CD4-positive, alpha-beta T cell treated with Interleukin-1 beta for 1 hour (primary cell): ENCODE results near the gene APBA3.
"Not testable (repeated sequence)": the region's sequence is repeated elsewhere in the genome, so short reads cannot be mapped to it uniquely, and the experiment has no call there.

ENCODE experiments used
- DNase-seq, 2 donors: peaks; one replicate each; pipeline ENCODE4 v3.0.0-alpha.2; 2020 to 2022

Gene APBA3

GRCh38 chr19:3771000-3771905 is 9.8 kb upstream of the APBA3 start:
- DNase-seq = no peak

DNA sequence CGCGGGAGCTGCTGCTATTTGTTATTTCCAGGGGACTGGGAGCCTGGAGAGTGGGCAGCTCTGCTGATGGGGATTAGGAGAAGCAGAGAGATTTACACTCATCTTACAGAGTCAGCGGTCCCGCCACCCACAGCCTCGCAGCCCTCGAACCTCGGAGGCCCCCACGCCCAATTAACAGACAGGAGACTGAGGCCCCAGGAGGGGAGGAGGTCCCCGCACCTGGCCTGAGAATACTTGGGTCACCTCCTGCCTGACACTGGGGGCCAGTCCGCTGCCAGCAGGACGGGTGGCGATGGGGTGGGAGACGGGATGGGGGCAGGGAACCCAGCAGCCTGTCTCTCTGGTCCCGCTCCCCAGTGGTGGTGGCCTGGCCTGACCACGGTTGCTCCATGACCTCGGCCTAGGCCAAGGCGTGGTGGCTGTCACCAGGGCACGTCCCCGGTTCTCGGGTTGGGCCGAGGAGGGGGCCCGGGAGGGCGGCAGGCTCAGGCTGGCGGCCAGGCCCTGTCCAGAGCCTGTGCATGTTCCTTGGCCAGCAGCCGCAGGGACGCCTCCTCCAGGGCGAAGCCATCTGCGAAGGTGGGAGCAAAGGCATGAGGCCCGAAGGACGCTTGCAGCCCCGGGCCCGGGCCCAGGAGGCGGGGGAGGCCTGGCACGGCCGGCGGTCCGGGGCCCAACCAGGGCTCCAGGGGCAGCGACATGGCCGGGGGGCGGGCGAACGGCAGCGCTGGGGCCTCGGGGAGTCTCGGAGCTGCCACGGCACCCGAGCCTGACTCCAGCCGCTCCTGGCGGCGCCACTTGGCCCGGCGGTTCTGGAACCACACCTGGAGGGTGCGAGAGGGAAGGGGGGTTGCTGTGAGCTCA is 8.9 kb upstream of the APBA3 start:
- DNase-seq = no peak

DNA sequence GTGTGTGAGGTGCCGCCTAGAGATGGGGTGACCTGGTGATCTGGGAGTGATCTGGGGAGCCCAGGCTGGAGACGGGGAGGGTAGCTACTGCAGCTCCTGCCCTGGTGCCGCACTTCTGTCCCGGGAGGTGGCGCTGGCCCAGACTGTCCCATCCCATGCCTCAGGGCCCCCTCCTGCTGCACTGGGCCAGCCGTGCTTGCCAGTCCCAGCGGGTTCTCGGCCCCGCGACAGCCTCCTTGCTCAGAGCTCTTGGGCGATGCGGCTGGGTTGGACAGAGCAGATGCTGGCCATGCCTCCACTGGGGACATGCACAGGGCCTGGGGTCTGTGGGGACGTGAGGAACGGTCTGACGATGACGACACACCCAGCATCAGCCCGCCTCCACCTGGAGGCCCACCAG is 8.0 kb upstream of the APBA3 start:
- DNase-seq = no peak

DNA sequence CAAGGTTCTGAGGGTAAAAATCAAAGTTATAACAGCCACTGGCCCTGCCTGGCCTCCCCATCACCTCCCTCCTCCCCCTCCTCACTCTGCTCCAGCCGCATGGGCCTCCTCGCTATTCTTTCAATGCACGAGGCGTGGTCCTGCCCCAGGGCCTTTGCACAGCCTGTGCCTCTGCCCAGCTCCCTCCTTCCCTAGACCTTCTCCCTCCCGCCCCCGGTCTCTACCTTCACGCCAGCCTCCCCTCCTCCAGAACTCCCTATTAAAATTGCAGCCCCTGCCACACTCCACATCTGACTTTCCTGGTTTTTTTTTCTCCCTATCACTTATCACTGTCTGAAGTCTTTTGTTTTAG is 7.2 kb upstream of the APBA3 start:
- no peak for DNase-seq

DNA sequence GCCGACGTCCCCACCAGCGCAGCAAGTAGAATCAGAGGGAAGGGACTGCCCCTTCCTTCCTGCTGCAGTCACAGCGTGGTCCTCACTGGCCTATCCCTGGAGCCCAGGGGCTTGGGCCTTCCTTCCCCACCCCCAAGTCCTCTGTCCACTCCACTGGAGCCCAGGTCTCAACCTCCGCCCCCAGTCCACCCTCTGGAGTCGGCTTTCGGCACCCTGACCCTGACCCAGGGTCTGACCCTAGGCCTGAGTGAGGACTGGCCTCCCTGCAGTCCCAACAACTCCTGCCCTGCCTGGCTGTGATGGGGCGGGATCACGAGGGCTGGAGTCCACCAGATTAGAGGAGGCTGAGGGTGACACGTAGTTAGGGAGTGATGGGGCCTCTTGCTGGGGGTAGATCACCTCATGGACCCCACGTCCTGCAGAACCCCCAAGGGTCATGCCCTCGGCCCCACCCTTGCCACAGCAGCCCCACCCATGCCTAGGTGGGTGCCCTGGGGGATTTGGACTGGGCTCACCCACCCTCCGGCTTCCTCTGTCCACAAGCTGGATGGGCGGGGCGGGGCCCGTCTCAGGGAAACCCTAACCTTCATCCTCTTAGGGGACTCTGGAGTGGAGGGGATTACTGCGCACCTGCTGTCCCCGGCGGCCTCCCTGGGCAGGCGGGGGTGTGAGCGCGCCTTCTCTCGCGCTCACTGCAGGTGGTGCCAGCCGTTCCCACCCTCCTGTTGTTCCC is 6.7 kb upstream of the APBA3 start:
- DNase-seq = no peak

- no peak for DNase-seq
Measured at GRCh38 chr19:3767050-3767449, 5.6 kb upstream of the APBA3 start.

DNA sequence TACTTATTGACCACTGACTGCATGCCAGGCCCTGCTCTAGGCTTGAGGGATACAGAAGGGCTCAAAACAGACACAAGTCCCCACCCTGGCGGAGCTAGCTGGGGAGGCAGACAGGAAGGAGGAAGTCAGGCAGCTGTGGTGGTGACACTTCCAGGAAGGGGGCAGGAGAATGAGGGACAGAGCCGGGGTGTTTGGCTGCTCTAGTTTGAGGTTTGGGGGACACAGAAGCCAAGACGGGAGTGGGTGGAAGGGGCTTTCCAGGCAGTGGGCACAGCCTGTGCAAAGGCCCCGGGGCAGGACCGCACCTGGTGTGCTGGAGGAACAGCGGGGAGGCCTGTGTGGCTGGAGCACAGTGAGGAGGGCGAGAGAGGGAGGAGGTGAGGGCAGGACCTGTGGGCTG is 5.0 kb upstream of the APBA3 start:
- no peak for DNase-seq

GRCh38 chr19:3765757-3766156 is 4.3 kb upstream of the APBA3 start:
- not testable (repeated sequence) for DNase-seq

DNA sequence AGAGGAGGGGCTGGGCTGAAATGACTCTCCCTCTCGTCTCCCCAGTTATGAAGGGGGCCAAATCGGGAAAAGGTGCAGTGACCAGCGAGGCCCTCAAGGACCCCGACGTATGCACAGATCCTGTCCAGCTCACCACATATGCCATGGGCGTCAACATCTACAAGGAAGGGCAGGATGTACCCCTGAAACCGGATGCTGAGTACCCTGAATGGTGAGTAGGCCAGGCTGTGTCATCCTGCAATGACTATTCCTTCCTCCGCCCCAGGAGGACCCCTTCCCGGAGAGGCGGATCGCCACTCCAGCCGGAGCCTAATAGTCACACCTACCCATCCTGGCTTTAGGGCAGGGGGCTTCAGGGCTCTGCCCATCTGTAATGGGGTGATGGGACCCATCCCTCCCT is 3.6 kb upstream of the APBA3 start:
- no peak for DNase-seq

DNA sequence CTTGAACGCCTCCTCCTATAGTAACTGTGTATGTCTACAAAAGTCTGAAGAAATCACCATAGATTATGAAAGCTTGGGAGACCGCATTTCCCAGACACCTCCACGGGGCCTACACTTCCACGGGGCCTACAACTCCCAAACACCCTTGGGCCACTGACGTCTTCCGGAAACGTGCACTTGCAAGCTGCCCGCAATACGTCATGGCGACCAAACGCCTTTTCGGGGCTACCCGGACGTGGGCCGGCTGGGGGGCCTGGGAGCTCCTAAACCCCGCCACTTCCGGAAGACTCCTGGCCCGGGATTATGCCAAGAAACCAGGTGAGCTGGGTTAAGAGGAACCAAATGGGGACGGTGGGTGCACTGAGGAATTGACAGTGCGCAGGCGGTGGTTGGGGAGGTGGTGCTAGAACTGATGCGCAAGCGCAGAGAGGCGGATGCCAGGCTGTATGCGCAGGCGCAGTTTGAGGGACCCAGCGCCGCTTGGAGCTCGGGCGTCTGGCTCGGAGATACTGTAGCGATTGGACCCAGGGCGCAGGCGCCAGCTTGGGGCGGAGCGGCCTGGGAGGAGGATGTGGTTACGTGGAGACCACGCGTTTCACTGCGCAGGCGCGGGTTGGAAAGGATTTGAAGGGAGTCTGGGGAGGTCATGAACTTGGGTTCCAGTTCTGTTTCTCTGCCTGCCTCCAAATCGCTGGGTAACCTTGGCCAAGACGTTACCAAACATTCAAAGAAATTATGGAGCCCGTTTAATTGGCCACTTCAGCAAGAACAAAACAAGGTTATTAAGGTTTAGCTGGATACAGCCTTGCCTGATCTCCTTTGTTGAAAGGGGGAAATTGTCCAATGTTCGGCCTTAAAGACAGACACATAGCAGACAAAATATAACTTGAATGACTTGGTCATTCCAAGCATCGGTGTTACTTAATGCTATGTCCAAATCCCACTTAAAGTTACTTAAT is 1.3 kb upstream of the APBA3 start, which contains the start of gene MRPL54:
TSS of gene MRPL54 (plus strand) at position 182 of the 959 bp plus-strand sequence. CDS start at position 201, 19 bp downstream.
- DNase-seq = peak; percentile 99 to 100

GRCh38 chr19:3762130-3762473 is 610 bp upstream of the APBA3 start:
- DNase-seq = no peak

DNA sequence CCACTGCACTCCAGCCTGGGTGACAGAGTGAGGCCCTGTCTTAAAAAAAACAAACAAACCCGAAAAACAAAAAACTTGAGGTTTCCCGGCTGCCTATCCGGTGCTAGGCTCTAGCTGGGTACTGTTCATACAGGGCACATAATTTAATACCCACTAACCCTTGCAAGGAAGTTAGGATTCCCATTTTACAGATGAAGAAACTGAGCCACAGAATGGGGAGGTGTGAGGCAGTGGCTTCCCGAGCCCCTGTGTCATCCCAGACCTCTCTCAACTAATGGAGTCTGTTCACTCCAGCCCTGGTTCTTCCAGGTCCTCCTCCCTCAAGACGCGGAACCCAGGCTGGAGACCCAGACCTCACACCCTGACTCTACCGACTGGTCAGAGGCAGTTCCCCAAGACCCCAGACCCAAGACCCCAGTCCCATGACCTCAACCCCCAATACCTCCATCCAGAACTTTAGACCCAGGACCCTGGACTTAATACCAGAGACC is 576 bp downstream of the APBA3 start:
- DNase-seq = peak; percentile 19 to 56

DNA sequence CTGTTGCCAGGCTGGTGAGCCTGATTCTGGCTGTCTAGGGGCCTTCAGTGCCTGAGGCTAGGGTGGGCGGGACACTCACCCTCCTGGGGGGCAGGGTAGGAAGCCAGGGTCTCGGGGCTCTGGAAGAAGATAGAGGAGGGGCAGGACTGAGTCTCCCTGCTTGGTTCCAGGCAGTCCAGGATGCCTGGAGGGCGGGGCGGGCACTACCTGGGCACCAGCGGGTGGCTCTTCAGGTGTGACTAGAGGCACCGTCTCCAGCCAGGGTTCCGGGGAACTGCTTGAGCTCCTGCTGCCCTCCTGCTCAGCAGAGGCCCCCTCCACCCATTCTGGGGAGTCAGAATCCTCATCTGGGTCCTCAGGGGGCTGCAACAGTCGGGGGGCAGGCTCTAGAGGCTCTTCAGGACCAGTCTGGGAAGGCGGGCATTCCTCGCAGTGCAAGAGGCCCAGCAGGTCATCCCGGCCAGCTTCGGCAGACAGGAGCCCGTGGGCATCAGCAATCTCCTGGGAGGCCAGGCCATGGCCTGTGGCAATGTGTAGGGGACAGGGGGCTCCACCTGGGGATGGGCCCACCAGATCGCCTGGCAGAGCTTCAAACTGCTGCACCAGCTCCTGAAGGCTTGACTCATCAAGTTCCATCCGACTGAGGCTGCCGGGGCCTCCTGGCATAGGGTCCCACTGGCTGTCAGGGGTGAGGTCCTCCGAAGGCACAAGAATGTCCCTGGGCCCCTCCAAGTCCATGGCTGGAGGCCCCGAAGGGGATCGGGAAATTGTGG is 1.8 kb downstream of the APBA3 start:
- DNase-seq = no peak

DNA sequence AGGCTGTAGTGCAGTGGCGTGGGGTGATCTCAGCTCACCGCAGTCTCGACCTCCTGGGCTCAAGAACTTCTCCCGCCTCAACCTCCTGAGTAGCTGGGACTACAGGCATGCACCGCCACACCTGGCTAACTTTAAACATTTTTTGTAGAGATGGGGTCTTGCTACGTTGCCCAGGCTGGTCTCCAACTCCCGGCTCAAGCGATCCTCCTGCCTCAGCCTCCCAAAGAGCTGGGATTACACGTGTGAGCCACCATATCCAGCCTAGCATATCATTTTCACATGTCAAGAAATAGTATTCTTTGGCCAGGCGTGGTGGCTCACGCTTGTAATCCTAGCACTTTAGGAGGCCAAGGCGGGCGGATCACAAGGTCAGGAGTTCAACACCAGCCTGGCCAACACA is 3.2 kb downstream of the APBA3 start:
- DNase-seq = not testable (repeated sequence)

DNA sequence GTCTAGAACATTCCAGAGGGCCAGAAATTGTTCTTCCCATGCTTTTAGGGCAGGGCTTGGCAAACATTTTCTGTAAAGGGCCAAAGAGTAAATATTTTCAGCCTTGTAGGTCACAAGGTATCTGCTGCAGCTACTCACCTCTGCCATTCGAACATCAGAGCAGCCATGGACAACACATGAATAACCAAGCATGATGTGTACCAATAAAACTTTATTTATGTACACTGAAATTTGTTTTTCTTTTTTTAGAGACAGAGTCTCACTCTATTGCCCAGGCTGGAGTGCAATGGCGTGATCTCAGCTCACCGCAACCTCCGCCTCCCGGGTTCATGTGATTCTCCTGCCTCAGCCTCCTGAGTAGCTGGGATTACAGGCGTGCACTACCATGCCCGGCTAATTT is 3.8 kb downstream of the APBA3 start:
- not testable (repeated sequence) for DNase-seq

DNA sequence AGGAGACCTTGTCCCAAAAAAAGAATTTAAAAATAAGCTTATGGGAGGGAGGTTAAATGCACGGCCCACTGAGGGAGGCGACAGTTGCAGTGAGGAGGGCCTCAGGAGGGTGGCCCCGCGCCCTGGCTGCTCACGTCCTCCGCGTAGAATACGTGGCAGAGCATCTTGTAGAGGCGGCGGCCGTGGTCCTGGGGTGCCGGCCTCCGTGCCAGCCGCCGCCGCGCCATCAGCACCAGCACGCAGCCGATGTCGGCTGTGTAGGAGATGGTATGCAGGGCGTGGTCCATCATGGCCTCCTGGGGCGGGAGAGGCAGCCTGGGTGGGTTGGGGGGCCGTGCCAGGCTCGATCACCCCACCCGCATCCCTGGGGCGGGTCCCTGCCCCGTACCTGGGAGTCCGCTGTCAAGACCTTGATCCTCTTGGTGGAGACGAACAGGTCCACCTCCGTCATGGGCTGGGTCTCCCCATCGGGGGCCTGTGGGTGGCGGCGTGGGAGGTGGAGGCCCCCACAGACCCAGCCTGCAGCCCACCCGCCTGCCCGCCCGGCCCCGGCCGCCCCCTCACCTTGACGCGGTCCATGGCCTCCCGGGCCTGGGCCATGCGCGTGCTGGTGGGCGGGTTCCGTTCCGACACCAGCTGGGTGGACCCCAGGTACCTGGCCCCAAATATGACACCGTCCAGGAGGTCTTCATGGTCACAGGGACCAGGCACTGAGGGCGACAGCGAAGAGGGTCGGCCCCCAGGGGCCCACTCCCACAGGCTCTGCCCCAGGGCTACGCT is 7.7 kb downstream of the APBA3 start:
- DNase-seq = no peak

GRCh38 chr19:3752492-3752891 is 9.0 kb downstream of the APBA3 start:
- DNase-seq = no peak

- no peak for DNase-seq
Measured at GRCh38 chr19:3751236-3751635, 10.3 kb downstream of the APBA3 start.

DNA sequence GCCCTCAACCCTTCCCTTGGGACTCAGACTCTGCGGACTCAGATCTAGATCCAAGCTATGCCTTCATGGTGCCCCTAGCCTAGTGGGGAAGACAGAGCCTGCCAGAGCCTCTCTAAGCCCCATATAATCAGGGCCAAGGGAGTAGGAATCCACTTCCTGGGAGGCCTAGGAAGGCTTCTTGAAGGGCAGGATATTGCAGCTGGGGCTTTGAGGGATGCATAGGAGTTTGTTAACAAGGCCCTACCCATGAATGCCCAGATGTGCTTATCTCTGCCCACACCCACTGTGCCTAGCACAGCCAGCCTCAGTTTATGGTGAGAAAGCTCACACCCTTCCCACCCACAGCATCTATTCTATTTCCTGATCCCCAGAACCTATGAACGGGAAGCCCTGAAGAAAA is 11.3 kb downstream of the APBA3 start:
- DNase-seq = no peak

DNA sequence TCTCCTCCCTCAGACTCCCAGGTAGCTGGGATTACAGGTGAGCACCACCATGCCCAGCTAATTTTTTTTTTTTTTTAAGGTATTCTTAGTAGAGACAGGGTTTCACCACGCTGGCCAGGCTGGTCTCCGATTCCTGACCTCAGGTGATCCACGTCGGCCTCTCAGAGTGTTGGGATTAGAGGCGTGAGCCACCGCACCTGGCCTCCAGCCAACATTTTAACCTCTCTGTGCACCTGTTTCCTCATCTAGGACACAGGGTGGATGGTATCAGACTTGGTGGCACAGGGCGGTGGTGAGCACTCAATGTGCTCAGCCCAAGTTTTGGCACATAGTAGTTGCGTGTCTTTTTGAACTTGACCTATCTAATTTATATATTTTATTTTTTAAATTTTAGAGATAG is 12.5 kb downstream of the APBA3 start:
- DNase-seq = no peak
